Stimulated activated CD4-positive, alpha-beta T cell treated with anti-CD3 and anti-CD28 coated beads, Interleukin-1b, Interleukin-23, amount 100 ng/mL, for 48 hours (primary cell): ENCODE results near the gene MEI1.
A peak's percentile ranks its signal among the peaks of the same experiment; 100 is the strongest.
"Not testable (repeated sequence)": the region's sequence is repeated elsewhere in the genome, so short reads cannot be mapped to it uniquely, and the experiment has no call there.

Source experiments
- DNase-seq: peaks from one replicate; pipeline ENCODE4 v3.0.0-alpha.2; 2020

Gene MEI1

DNA sequence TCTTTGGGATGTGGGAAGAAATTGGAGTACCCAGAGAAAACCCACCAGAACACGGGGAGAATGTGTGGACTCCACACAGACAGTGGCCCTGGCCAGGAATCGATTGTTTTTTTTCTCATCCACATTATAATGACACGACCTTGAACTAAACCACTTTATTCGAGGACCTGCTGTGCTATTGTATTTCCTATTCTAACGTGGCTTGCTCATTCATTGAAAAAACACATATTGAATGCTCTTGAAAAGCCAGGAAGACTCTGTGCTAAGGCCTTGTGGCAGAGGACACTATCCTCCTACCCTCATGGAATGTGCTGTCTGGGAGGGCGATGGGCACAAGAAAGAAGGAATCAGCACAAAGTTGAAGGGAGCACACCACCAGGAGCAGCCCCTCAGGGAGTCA is 124.5 kb downstream of the MEI1 start:
- no peak for DNase-seq

DNA sequence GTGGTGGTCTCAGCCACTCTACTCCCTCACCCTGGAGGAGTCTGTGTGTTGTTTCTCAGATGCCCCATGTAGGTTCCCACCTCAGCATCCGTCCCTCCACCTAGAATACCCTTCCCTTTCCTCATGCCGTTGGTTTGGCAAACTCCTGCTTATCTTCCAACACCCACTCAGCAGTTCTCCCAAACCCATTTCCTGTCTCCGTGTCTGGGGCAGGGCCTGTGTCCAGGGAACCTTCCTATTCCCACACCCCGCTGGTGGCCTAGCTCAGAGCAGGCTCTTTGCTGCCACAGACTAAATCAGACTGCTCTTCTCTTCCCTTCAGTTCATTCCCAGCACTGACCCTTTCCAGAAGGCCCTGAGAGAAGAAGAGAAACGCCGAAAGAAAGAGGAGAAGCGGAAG is 126.1 kb downstream of the MEI1 start:
- no peak for DNase-seq

DNA sequence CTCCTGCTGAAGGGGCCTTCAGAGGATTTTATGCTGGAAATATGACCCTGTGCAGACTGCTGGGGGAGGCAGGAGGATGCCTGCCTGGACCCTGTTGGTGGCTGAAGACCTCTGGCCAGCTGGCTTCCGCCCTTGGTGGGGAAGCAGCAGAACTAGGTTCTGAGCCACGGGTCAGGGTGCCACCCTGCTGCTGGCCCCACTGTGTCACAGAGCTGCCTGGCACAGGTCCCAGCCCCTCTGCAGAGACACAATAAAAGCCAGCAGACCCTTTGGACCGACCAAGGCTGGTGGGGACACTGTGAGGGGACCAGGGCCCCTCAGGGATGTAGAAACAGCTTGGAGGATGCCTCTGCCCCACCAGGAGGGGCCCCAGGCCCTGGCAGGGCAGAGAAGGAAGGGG is 126.7 kb downstream of the MEI1 start:
- DNase-seq: no peak

DNA sequence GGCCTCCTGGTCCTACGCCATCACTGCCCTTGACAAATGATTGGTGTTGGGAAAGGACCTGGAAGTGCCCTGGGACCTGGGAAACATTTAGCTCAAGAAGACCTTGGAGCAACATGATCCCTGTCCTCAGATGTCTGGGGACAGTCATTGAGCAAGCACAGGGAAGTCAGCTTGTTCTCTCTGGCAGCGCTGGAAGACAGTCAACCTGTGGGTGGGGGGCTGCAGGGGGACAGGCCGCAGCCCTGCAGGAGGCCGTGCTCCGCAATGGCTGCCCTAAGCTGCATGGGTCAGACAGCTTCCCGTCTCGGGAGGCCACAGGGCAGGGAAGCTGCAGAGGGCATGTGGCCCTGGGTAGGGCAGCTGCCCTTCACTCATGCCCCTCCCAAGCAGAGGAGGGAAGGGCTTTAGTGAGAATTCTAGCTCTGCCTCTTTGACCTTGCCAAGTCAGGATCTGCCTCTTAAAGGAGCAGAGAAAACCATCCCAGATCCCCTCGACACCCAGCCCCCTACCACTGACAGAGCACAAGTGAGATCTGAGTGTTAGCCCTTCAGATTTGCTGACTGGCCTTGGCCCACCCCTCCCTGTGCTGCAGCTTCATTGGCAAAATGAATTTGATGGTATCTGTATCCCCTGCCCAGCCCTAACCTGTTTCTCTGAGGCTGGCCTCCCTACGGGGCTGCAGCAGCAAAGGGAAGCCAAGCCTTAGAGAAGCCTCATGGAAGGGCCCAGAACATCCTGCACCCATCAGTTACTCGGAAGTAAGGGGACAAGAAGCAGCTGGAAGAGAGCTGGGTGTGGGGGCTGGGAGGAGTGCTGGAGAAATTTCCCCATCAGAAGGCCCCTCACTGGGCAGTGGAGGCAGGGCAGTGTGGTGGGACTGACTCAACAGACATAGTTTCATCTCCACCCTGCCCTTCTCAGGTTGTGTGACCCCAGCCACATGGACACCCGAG is 127.4 kb downstream of the MEI1 start:
- no peak for DNase-seq

DNA sequence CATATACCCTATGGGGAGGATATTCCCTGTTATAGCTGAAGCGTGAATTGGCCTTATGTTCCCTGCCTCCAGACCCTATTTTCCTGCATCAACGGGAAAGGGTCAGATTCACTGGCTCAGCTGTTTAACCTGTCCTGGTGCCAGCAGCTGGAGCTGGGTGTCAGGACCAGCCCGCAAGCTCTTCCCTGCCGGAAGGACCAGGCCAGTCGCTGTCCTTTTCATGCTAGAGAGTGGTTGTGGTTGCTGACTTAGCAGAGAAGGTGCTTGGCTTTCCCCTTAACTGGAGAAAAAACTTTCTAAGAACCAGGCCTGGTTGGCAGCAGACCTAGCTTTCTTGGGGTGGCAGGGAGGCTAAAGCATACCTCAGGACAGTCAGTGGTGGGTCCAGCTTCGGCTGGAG is 128.4 kb downstream of the MEI1 start:
- no peak for DNase-seq

DNA sequence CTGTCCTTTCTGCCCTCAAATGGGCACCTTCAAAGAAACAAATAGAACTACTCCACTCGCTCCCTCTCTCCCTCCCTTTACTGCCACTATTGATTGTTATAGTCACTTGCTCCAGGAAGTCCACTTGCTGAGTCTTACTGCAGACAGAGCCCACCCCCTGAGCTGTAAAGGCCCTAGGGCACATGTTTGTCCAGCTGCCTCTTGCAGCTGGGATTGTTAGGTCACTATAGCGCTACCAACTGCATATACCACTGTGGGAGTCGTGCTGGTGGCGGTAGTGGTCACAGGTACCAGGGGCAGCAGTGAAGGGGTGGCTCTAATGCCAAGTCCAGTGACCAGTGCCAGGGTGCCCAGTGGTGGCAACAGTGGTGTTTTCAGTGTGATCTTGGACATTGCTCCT is 129.2 kb downstream of the MEI1 start:
- DNase-seq: no peak

DNA sequence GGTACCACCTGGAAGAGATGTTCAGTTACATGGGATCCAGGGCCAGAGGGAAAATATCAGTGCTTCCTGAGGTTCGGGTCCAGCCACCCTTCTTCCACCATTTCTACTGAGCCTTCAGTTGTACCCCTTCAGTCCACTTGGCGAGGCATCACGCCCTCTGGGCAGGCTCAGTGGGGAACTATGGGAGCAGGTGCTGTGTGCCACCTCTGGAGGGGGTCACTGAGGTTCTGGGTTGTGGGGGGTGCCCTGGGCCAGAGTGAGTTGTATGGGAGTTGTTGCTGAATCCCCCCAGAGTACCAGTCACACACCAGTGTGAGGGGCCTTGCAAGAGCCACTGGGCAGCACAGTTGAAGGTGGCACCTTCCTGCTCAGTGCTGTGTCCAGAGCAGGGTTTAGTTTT is 130.9 kb downstream of the MEI1 start:
- no peak for DNase-seq

- DNase-seq: no peak
These were observed 132.1 kb downstream of the MEI1 start for GRCh38 chr22:41831383-41831782.

- no peak for DNase-seq
These were observed 132.7 kb downstream of the MEI1 start for GRCh38 chr22:41831828-41832552.

DNA sequence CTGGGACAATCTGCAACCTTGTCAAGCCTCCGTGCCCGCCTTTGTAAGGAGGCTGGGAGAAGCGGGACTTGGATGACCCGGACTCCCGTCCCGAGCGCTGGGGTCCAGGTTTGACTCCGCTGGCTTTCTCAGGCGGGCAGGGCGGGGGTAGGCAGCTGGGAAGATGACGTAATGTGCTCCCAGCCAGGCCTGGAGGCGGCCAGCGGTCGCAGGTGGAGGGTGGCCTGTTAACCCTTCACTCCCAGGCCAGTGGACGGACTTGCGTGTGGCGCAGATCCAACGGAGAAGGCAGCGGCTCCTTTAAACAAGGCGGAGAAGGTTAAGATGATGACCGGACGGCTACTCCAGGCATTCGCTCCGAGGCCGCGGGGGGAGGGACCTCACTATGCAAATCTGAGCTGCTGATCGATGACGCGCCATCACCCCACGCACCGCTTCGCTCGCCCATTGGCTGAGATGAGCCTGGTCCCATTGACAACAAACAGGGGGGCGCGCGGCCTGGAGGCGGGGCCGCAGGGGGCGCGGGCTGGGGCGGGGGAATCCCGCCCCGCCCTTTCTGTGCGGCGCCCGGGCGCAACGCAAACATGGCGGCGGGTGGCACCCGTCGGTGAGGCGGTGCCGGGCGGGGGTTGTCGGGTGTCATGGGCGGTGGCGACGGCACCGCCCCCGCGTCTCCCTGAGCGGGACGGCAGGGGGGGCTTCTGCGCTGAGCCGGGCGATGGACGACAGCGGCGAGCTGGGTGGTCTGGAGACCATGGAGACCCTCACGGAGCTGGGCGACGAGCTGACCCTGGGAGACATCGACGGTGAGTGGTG is 133.5 kb downstream of the MEI1 start, which contains the start of gene SREBF2:
TSS of gene SREBF2 (plus strand) at position 553 of the 816 bp plus-strand sequence. CDS start at position 719, 166 bp downstream.
- peak; percentile 99 for DNase-seq

DNA sequence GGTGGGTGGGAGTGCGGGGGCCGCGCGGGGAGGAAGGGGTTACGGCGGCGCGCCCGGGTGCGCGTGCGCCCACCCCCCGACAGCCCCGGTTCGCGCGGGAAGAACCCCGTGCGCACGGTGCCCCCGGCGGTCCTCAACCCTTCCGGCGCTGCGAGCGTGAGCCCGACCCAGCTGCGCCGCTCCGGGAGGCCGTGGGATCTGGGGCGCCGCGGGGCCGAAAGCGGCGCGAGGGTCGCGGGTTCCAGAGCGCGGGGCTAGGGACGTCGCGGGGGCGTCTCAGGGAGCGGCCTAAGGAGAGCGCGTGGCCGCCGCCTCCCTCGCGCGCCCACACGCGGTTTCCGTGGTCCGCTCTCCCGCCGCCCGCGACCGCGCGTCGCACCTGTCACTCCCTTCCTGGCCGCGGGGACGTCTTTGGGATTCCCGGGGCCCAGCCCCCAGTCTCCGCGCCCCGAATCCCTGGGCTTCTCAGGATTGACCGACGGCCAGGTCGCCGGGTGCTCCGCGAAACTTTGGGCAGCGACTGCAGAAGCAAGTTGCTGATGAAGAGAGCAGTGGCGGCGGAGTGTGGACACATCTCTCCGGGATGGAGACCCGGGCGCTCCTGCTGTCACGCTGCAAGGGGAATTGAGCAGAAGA is 134.2 kb downstream of the MEI1 start:
- no peak for DNase-seq

DNA sequence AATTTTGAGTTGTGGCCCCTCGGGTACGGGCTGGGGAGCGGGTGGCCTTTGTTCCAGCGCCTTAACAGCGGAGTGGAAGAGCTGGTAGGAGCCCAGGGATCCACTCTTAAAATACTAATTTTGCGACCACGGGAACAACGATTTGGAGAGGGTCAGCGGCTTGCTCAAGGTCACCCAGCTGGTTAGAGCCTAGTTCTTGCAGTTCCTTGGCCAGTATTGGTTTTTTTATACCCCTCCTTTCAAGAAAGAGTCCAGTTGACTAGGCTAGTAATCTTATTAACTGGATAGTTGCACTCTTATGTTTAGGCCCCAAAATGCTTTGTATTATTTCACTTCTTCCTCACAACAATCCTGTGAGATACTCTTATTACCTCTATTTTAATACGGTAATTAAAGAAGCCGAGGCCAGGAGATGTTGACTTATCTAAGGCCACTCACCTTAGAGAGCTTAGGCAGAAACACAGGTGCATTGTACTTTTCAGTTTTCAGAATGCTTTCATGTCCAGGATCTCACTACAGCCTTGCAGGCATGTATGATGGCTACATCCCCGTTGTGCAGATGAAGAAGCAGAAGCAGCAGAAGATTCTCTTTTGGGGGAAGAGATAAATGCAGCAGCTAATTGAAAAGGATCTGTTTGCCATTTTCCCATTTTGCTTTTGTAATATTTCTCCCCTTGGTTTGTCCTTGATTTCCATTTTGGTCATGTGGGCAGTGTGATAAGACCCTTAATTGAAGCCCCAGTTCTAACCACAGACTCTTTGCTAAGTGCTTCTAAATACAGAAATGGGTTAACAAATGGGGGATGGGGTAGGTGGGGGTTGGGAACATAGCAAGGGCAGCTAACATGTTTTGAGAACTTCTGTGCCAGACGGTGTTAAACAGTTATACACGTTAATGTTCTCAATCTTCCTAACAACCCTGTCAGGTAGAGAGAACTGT is 135.0 kb downstream of the MEI1 start:
- no peak for DNase-seq

GRCh38 chr22:41835462-41835861 is 136.2 kb downstream of the MEI1 start:
- not testable (repeated sequence) for DNase-seq

DNA sequence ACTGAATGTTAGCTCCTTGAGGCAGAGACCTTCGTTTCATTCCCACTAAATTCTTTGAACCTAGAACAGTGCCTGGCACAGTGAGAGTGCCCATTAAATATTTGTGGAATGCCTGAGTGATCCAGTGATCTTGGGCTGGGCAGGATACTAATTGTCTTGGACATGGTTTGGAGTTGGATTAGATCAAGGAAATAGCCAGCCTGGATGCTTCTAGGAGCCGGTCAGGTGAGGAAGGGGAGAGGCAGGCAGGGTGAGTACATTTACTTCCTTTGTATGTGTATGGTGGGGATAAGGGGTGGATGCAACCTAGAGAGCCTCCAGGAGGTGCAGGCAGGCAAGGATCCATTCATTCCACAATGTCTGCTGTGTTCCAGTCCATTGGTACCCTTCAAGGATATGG is 137.2 kb downstream of the MEI1 start:
- no peak for DNase-seq

DNA sequence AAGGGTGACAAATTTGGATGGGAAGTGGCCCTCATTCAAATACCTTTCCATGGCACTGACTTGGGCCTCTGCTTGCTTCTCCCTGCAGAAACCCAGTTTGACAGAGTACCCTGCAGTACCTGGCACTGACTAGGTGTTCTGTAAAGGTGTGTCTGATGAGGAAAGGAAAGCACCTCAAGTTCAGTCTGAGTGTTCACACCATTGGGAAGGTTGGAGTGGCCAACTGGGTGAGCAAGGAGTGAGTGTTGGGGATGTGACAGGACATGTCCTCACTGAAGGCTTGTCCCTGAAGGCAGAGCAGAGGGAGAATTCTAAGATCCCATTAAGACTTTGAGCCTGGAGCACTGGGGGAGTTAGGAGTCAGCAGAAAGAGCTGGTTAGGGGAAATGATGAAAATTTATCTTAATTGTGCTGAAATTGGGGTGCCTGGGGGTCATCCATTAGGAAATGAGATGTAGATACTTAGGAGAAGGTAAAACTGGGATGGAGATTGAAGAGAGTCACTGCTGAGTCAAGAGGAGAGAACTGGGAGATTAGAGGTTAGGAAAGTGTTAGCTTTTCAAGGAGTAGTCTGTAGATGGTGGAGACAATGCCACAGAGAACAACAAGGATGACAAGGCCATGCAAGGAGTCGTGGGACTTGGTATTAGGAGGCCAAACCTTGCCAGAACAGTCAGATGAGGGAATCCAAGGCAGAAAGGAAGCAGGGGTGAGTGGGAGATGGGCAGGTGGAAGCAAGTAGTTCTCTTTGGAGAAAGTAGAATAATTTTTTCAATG is 139.7 kb downstream of the MEI1 start:
- no peak for DNase-seq

GRCh38 chr22:41840216-41840615 is 140.9 kb downstream of the MEI1 start:
- DNase-seq: no peak

GRCh38 chr22:41841085-41841712 is 141.9 kb downstream of the MEI1 start:
- no peak for DNase-seq

- peak; percentile 45 for DNase-seq
These were observed 144.0 kb downstream of the MEI1 start for GRCh38 chr22:41842996-41843970.

DNA sequence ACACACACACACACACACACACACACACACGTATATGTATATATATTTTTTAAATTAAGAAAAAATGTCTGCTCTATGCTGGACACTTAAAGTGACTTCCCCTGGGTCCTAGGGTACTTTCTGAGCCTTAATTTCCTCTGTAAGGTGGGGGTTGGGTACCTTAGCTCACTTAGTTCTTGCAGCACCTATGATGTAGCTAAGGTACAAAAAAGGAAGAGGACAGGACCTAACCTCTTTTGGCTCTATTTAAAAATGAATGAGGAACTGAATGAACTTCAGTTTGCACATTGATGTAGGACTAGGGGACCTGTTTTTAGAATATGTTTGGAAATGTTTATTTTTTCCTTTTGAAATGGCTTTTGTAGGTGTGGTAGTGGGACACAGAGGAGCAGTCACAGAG is 144.7 kb downstream of the MEI1 start:
- no peak for DNase-seq
